ENCODE data around the gene PDE10A.
"Not testable (repeated sequence)": the region's sequence is repeated elsewhere in the genome, so short reads cannot be mapped to it uniquely, and the experiment has no call there.

The PDE10A gene

GRCh38 chr6:165506657-165507056 is 156.4 kb downstream of the PDE10A start:
- H3K36me3 ChIP-seq (ENCODE audit: control insufficient read depth, insufficient read depth, low read length), result no peaks in the 10 kb centered on the region
- H3K9me3 ChIP-seq (ENCODE audit: control insufficient read depth, insufficient read depth, low read length), result no peaks in the 10 kb centered on the region
- no peak overlapping the region for H3K4me3 ChIP-seq (ENCODE audit: low read depth, low read length)
- H3K27me3 ChIP-seq (ENCODE audit: control insufficient read depth, insufficient read depth, low read length), result no peaks in the 10 kb centered on the region
- H3K4me1 ChIP-seq (ENCODE audit: control insufficient read depth, insufficient read depth, low read length), result no peaks in the 10 kb centered on the region
- H3K9ac ChIP-seq (ENCODE audit: low read depth, low read length), result no peak overlapping the region

- H3K9ac ChIP-seq (ENCODE audit: low read depth, low read length); H3K4me1 ChIP-seq (ENCODE audit: control insufficient read depth, insufficient read depth, low read length); H3K36me3 ChIP-seq (ENCODE audit: control insufficient read depth, insufficient read depth, low read length); H3K9me3 ChIP-seq (ENCODE audit: control insufficient read depth, insufficient read depth, low read length); H3K4me3 ChIP-seq (ENCODE audit: low read depth, low read length); H3K27me3 ChIP-seq (ENCODE audit: control insufficient read depth, insufficient read depth, low read length): not testable (repeated sequence)
These were observed 162.7 kb downstream of the PDE10A start for GRCh38 chr6:165500214-165500907.

- Histone ChIP-seq H3K36me3 (ENCODE audit: control insufficient read depth, insufficient read depth, low read length) (no peaks in the 10 kb centered on the region), H3K27me3 (ENCODE audit: control insufficient read depth, insufficient read depth, low read length) (no peaks in the 10 kb centered on the region), H3K4me3 (ENCODE audit: low read depth, low read length) (no peak overlapping the region), H3K9me3 (ENCODE audit: control insufficient read depth, insufficient read depth, low read length) (no peaks in the 10 kb centered on the region), H3K4me1 (ENCODE audit: control insufficient read depth, insufficient read depth, low read length) (no peaks in the 10 kb centered on the region), H3K9ac (ENCODE audit: low read depth, low read length) (no peak overlapping the region)
These were observed 165.6 kb downstream of the PDE10A start for GRCh38 chr6:165497472-165497871.

GRCh38 chr6:165488624-165489295 is 174.3 kb downstream of the PDE10A start:
- Histone ChIP-seq H3K9ac (ENCODE audit: low read depth, low read length) (no peak overlapping the region), H3K27me3 (ENCODE audit: control insufficient read depth, insufficient read depth, low read length) (no peaks in the 10 kb centered on the region), H3K4me3 (ENCODE audit: low read depth, low read length) (no peak overlapping the region), H3K4me1 (ENCODE audit: control insufficient read depth, insufficient read depth, low read length) (no peaks in the 10 kb centered on the region), H3K9me3 (ENCODE audit: control insufficient read depth, insufficient read depth, low read length) (no peaks in the 10 kb centered on the region), H3K36me3 (ENCODE audit: control insufficient read depth, insufficient read depth, low read length) (no peaks in the 10 kb centered on the region)

GRCh38 chr6:165487950-165488349 is 175.1 kb downstream of the PDE10A start:
- H3K9me3 ChIP-seq (ENCODE audit: control insufficient read depth, insufficient read depth, low read length), result no peaks in the 10 kb centered on the region
- H3K27me3 ChIP-seq (ENCODE audit: control insufficient read depth, insufficient read depth, low read length), result no peaks in the 10 kb centered on the region
- H3K4me3 ChIP-seq (ENCODE audit: low read depth, low read length), result no peak overlapping the region

GRCh38 chr6:165487347-165487746 is 175.7 kb downstream of the PDE10A start:
- H3K27me3 ChIP-seq (ENCODE audit: control insufficient read depth, insufficient read depth, low read length), result no peaks in the 10 kb centered on the region
- no peak overlapping the region for H3K9ac ChIP-seq (ENCODE audit: low read depth, low read length)
- no peaks in the 10 kb centered on the region for H3K36me3 ChIP-seq (ENCODE audit: control insufficient read depth, insufficient read depth, low read length)
- H3K9me3 ChIP-seq (ENCODE audit: control insufficient read depth, insufficient read depth, low read length), result no peaks in the 10 kb centered on the region
- no peak overlapping the region for H3K4me3 ChIP-seq (ENCODE audit: low read depth, low read length)
- H3K4me1 ChIP-seq (ENCODE audit: control insufficient read depth, insufficient read depth, low read length), result no peaks in the 10 kb centered on the region

More at GRCh38 chr6:165487950-165488349, 175.1 kb downstream of the PDE10A start:
- Histone ChIP-seq H3K36me3 (ENCODE audit: control insufficient read depth, insufficient read depth, low read length) (no peaks in the 10 kb centered on the region), H3K4me1 (ENCODE audit: control insufficient read depth, insufficient read depth, low read length) (no peaks in the 10 kb centered on the region), H3K9ac (ENCODE audit: low read depth, low read length) (no peak overlapping the region)

- Histone ChIP-seq H3K9ac (ENCODE audit: low read depth, low read length) (no peak overlapping the region), H3K4me3 (ENCODE audit: low read depth, low read length) (no peak overlapping the region), H3K4me1 (ENCODE audit: control insufficient read depth, insufficient read depth, low read length) (no peaks in the 10 kb centered on the region), H3K27me3 (ENCODE audit: control insufficient read depth, insufficient read depth, low read length) (no peaks in the 10 kb centered on the region), H3K9me3 (ENCODE audit: control insufficient read depth, insufficient read depth, low read length) (no peaks in the 10 kb centered on the region), H3K36me3 (ENCODE audit: control insufficient read depth, insufficient read depth, low read length) (no peaks in the 10 kb centered on the region)
These were observed 176.6 kb downstream of the PDE10A start for GRCh38 chr6:165486183-165487137.

GRCh38 chr6:165484178-165484889 is 178.7 kb downstream of the PDE10A start:
- Histone ChIP-seq H3K9me3 (ENCODE audit: control insufficient read depth, insufficient read depth, low read length) (no peaks in the 10 kb centered on the region), H3K4me3 (ENCODE audit: low read depth, low read length) (no peak overlapping the region), H3K27me3 (ENCODE audit: control insufficient read depth, insufficient read depth, low read length) (no peaks in the 10 kb centered on the region), H3K4me1 (ENCODE audit: control insufficient read depth, insufficient read depth, low read length) (no peaks in the 10 kb centered on the region), H3K36me3 (ENCODE audit: control insufficient read depth, insufficient read depth, low read length) (no peaks in the 10 kb centered on the region), H3K9ac (ENCODE audit: low read depth, low read length) (no peak overlapping the region)

GRCh38 chr6:165481921-165482320 is 181.1 kb downstream of the PDE10A start:
- Histone ChIP-seq H3K4me3 (ENCODE audit: low read depth, low read length) (no peak overlapping the region), H3K4me1 (ENCODE audit: control insufficient read depth, insufficient read depth, low read length) (peaks cover 8% of the 10 kb centered on the region), H3K27me3 (ENCODE audit: control insufficient read depth, insufficient read depth, low read length) (no peaks in the 10 kb centered on the region), H3K9me3 (ENCODE audit: control insufficient read depth, insufficient read depth, low read length) (no peaks in the 10 kb centered on the region), H3K36me3 (ENCODE audit: control insufficient read depth, insufficient read depth, low read length) (no peaks in the 10 kb centered on the region), H3K9ac (ENCODE audit: low read depth, low read length) (no peak overlapping the region)

GRCh38 chr6:165480916-165481315 is 182.1 kb downstream of the PDE10A start:
- Histone ChIP-seq H3K9ac (ENCODE audit: low read depth, low read length) (no peak overlapping the region), H3K36me3 (ENCODE audit: control insufficient read depth, insufficient read depth, low read length) (no peaks in the 10 kb centered on the region), H3K4me1 (ENCODE audit: control insufficient read depth, insufficient read depth, low read length) (peaks cover 8% of the 10 kb centered on the region), H3K27me3 (ENCODE audit: control insufficient read depth, insufficient read depth, low read length) (no peaks in the 10 kb centered on the region), H3K4me3 (ENCODE audit: low read depth, low read length) (no peak overlapping the region), H3K9me3 (ENCODE audit: control insufficient read depth, insufficient read depth, low read length) (no peaks in the 10 kb centered on the region)

- no peak overlapping the region for H3K4me3 ChIP-seq (ENCODE audit: low read depth, low read length)
- H3K9ac ChIP-seq (ENCODE audit: low read depth, low read length), result no peak overlapping the region
- H3K9me3 ChIP-seq (ENCODE audit: control insufficient read depth, insufficient read depth, low read length), result no peaks in the 10 kb centered on the region
- H3K4me1 ChIP-seq (ENCODE audit: control insufficient read depth, insufficient read depth, low read length), result peaks cover 8% of the 10 kb centered on the region
- no peaks in the 10 kb centered on the region for H3K27me3 ChIP-seq (ENCODE audit: control insufficient read depth, insufficient read depth, low read length)
- H3K36me3 ChIP-seq (ENCODE audit: control insufficient read depth, insufficient read depth, low read length), result no peaks in the 10 kb centered on the region
These were observed 184.5 kb downstream of the PDE10A start for GRCh38 chr6:165478581-165478980.

Measured in iPS-15b (cell line).